Breast epithelium (tissue), 4 donors: ENCODE results near the gene SRRM2. TPM values are rescaled to one million over a fixed set of nuclear protein-coding genes. Genes with fewer than 3 reads are reported as not detected.

ENCODE experiments used
- DNase-seq, 2 donors: peaks; one replicate each; pipeline ENCODE4 v3.0.0-alpha.2; 2019; ENCODE audit warnings: low spot score in 2 of 2
- H3K27ac ChIP-seq, 2 donors: fragments of 200-600 bp; sonication (generic) in 1 of 2; one replicate each; pipeline ENCODE4 v1.5.1; 2016 to 2019; ENCODE audit warnings: mild to moderate bottlenecking in 1 of 2
- H3K27me3 ChIP-seq, 2 donors: fragments of 200-600 bp; sonication (generic) in 1 of 2; one replicate each; pipeline versions ENCODE4 v1.5.1 to v1.6.0; 2017 to 2019; ENCODE audit warnings: control low read depth in 1 of 2, mild to moderate bottlenecking in 1 of 2
- H3K36me3 ChIP-seq: fragments of 200-600 bp; one replicate; pipeline ENCODE4 v1.5.1; 2019
- H3K4me1 ChIP-seq, 2 donors: fragments of 200-600 bp; sonication (generic); one replicate each; pipeline ENCODE4 v1.5.1; 2016 to 2019; ENCODE audit warnings: control low read depth in 1 of 2
- H3K4me3 ChIP-seq, 3 donors: fragments of 200-600 bp; sonication (generic); 1 replicate in 2 of 3; 2 replicates in 1 of 3; pipeline ENCODE4 v1.5.1; 2016 to 2019; ENCODE audit warnings: mild to moderate bottlenecking in 3 of 3, moderate library complexity in 2 of 3
- H3K9me3 ChIP-seq, 2 donors: fragments of 200-600 bp; sonication (generic) in 1 of 2; one replicate each; pipeline ENCODE4 v1.5.1; 2016 to 2019; ENCODE audit warnings: control low read depth in 1 of 2
- POLR2A ChIP-seq: fragments of 450-650 bp; IDR thresholded peaks from one replicate; pipeline ENCODE4 v1.6.1; 2016; ENCODE audit warnings: antibody characterized with exemption, mild to moderate bottlenecking, moderate library complexity
- POLR2AphosphoS5 ChIP-seq, 3 donors: sonication (generic); formaldehyde crosslinking; IDR thresholded peaks; one replicate each; pipeline ENCODE4 v1.6.1; 2017; ENCODE audit warnings: antibody characterized with exemption in 3 of 3
- intact Hi-C: fragments of 100-400 bp; cut with DNase I; formaldehyde crosslinking; loops from one replicate; pipeline ENCODE4 v1.15.1; 2023; ENCODE audit warnings: low total_unique reads
- total RNA-seq, 3 donors: library from RNA; depleted of rRNA; stranded (reverse); fragments of >200 nt; gene quantifications; one replicate each; pipeline ENCODE4 v1.1.0, GENCODE V29; 2016
- TF ChIP-seq, protein P1 (sequence below), 3 donors: fragments of 450-650 bp; IDR thresholded peaks; one replicate each; pipeline ENCODE4 v1.5.1; 2016 to 2017; ENCODE audit warnings: antibody characterized with exemption in 3 of 3, mild to moderate bottlenecking in 3 of 3, moderate library complexity in 3 of 3

SRRM2 gene
- total RNA-seq, 3 donors from 2014 or later = 229 to 416 (median 388) TPM

DNA sequence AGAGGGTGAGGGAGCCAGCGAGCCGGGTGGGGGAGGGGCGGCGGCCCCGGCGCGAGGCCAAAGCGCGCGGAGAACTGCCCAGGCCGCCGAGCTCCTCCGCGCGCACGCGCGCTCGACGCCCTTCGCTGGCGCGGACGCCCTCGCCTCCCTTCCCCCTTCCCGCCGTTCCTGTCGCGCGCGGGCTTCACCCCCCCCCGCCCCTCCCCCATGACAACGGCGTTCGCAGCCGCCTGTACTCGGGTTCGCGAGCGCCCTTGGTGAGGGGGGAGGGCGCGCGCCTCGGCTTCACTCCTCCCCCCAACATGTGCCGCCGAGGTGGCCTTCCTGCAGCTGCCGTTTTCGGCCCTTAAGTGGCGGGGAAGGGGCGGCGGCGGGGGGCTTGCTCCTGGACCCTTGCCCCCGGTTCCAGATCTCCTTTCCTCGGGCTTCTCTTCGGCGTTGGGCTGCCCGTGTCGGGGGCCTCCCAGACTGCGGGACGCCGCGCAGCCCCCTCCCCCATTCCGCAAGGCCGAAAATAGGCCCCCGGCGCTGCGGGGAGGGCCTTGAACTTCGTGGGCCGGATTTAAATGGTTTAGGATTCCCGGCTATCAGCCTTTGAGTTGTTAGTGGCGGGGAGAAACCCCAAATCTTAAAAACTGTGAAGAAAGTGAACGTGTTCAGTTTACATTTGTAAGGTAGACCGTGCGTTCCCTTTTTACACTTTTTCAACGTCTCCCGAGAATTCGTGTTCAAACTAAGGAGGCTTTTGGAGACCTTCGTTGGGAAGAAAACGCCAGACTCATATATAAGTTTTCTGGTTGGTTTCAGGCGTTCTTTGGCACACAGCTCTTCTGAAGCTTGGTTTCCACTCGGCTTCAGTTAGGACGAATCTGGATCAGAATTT, 653 bp downstream of the SRRM2 start:
- H3K27ac ChIP-seq = peak overlapping the region; percentile 99 to 100
- H3K36me3 ChIP-seq = peaks cover 1% of the 10 kb centered on the region
- H3K27me3 ChIP-seq = no peaks in the 10 kb centered on the region
- peak; percentile 71 to 84 for DNase-seq
- peak overlapping the region; percentile 82 to 94 (median 83) for H3K4me3 ChIP-seq
- no peaks in the 10 kb centered on the region for H3K9me3 ChIP-seq
- peaks cover 6 to 22% of the 10 kb centered on the region in 2 donors for H3K4me1 ChIP-seq
- TF ChIP-seq, protein P1, sequence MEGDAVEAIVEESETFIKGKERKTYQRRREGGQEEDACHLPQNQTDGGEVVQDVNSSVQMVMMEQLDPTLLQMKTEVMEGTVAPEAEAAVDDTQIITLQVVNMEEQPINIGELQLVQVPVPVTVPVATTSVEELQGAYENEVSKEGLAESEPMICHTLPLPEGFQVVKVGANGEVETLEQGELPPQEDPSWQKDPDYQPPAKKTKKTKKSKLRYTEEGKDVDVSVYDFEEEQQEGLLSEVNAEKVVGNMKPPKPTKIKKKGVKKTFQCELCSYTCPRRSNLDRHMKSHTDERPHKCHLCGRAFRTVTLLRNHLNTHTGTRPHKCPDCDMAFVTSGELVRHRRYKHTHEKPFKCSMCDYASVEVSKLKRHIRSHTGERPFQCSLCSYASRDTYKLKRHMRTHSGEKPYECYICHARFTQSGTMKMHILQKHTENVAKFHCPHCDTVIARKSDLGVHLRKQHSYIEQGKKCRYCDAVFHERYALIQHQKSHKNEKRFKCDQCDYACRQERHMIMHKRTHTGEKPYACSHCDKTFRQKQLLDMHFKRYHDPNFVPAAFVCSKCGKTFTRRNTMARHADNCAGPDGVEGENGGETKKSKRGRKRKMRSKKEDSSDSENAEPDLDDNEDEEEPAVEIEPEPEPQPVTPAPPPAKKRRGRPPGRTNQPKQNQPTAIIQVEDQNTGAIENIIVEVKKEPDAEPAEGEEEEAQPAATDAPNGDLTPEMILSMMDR (IDR thresholded peaks at IDR 0.05) = no peak
- TF ChIP-seq POLR2A = no peak
- no peak for TF ChIP-seq POLR2AphosphoS5 (IDR thresholded peaks at IDR 0.05)
- intact Hi-C loops = loop anchor here (10.0 kb wide), 1 partner anchor 102 kb away; the partner anchor contains the start of gene PRSS22

GRCh38 chr16:2753733-2754020, 1.2 kb downstream of the SRRM2 start:
- H3K9me3 ChIP-seq = no peaks in the 10 kb centered on the region

DNA sequence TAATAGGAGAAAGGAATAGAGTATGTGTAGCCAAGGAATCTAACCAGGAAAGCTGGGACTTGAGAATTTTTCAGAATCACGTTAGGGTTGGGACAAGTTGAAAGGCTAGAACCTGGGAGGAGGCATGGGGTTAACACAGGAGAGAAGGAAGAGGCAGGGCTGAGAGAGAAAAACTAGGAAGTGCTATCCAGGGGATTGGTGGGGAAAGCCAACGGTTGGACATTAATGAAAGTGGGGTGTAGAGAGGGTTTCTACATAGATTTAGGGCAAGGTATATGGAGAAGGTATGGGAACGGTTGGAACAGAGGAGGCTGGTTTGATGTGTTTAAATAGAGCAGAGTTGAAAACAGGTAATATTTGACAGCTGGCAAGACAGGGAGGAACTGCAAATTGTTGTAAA, 2.7 kb downstream of the SRRM2 start:
- no peaks in the 10 kb centered on the region for H3K9me3 ChIP-seq
- peaks cover 13% of the 10 kb centered on the region for H3K36me3 ChIP-seq
- intact Hi-C loops = loop anchor here (10.0 kb wide), 1 partner anchor 100 kb away; the partner anchor contains the start of gene PRSS22
- DNase-seq = no peak
- peak overlapping the region in 1 of 2 donors; percentile 26 for H3K27ac ChIP-seq
- H3K4me1 ChIP-seq = peaks cover 6 to 22% of the 10 kb centered on the region in 2 donors
- H3K27me3 ChIP-seq = no peaks in the 10 kb centered on the region
- peak overlapping the region; percentile 82 to 94 (median 83) for H3K4me3 ChIP-seq
- no peak for TF ChIP-seq POLR2AphosphoS5 (IDR thresholded peaks at IDR 0.05)
- no peak for TF ChIP-seq POLR2A
- TF ChIP-seq, protein P1 (IDR thresholded peaks at IDR 0.05) = no peak

More at GRCh38 chr16:2753733-2754020, 1.2 kb downstream of the SRRM2 start:
- TF ChIP-seq POLR2A (no peak), POLR2AphosphoS5 (IDR thresholded peaks at IDR 0.05) (no peak)
- TF ChIP-seq, protein P1 (IDR thresholded peaks at IDR 0.05) = no peak
- Histone ChIP-seq H3K4me3 (peak overlapping the region; percentile 82 to 94 (median 83)), H3K27me3 (no peaks in the 10 kb centered on the region), H3K4me1 (peaks cover 6 to 22% of the 10 kb centered on the region in 2 donors), H3K27ac (peak overlapping the region; percentile 99 to 100), H3K36me3 (peaks cover 6% of the 10 kb centered on the region)
- intact Hi-C loops = loop anchor here (10.0 kb wide), 1 partner anchor 101 kb away; the partner anchor contains the start of gene PRSS22
- DNase-seq = no peak

- Histone ChIP-seq H3K4me1 (peaks cover 6 to 20% of the 10 kb centered on the region in 2 donors), H3K4me3 (peak overlapping the region in 1 of 3 donors; percentile 82), H3K27me3 (no peaks in the 10 kb centered on the region), H3K27ac (no peak overlapping the region), H3K36me3 (peaks cover 13% of the 10 kb centered on the region), H3K9me3 (no peaks in the 10 kb centered on the region)
- intact Hi-C loops = loop anchor here (10.0 kb wide), 1 partner anchor 98 kb away; the partner anchor contains the start of gene PRSS22
- TF ChIP-seq POLR2A (no peak), POLR2AphosphoS5 (IDR thresholded peaks at IDR 0.05) (no peak)
- TF ChIP-seq, protein P1 (IDR thresholded peaks at IDR 0.05) = no peak
- DNase-seq = no peak
These were observed 4.0 kb downstream of the SRRM2 start for GRCh38 chr16:2756288-2757015.
